Transverse colon (tissue), 4 donors: ENCODE results near the gene NOL9.

Experiments used
- POLR2AphosphoS5 ChIP-seq, 3 donors: sonication (generic); formaldehyde crosslinking; IDR thresholded peaks; one replicate each; pipeline ENCODE4 v1.6.1; 2016; ENCODE audit warnings: antibody characterized with exemption in 3 of 3
- TF ChIP-seq, protein P1 (sequence below), 5 experiments: fragments of 200-600 bp in 3 of 5; fragments of 450-650 bp in 2 of 5; sonication (generic) in 3 of 5; IDR thresholded peaks; 1 replicate in 2 of 5; 2 replicates in 3 of 5; pipeline ENCODE4 v1.5.1; 2016 to 2017; ENCODE audit warnings: antibody characterized with exemption in 5 of 5, inconsistent platforms in 3 of 5, mild to moderate bottlenecking in 2 of 5, moderate library complexity in 1 of 5

DNA sequence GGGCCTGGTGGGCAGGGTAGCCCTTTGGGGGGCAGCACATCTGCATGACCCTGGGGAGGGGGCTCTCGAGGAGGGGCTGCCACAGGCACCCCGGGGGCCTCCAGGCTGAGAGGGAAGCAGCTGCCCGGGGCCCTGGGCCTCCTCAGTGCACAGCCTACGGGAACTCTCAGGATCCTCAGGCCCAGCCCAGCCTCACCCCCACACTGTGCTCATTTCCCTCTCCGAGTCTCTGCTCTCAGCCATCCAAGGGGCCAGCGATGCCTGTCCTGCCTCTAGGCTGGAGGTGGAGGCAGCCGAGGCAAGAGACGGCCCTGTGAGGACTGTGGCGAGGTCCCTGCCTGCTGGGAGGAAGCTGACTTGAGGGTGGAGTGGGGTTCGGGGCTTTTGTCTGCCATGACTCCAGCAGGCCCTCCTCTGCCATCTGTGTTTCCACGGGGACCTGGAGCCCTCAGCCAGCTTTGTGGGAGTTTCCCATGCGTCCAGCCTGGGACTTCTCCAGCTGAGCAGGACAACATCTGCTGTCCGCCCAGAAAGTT, 55.7 kb downstream of the NOL9 start:
- TF ChIP-seq, protein P1, sequence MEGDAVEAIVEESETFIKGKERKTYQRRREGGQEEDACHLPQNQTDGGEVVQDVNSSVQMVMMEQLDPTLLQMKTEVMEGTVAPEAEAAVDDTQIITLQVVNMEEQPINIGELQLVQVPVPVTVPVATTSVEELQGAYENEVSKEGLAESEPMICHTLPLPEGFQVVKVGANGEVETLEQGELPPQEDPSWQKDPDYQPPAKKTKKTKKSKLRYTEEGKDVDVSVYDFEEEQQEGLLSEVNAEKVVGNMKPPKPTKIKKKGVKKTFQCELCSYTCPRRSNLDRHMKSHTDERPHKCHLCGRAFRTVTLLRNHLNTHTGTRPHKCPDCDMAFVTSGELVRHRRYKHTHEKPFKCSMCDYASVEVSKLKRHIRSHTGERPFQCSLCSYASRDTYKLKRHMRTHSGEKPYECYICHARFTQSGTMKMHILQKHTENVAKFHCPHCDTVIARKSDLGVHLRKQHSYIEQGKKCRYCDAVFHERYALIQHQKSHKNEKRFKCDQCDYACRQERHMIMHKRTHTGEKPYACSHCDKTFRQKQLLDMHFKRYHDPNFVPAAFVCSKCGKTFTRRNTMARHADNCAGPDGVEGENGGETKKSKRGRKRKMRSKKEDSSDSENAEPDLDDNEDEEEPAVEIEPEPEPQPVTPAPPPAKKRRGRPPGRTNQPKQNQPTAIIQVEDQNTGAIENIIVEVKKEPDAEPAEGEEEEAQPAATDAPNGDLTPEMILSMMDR (IDR thresholded peaks at IDR 0.05): no peak
- TF ChIP-seq POLR2AphosphoS5 (IDR thresholded peaks at IDR 0.05): no peak
